Smooth muscle cell (in vitro differentiated cells): Measurements from ENCODE around the gene WDR82. TPM values are rescaled to one million over a fixed set of nuclear protein-coding genes. Genes with fewer than 3 reads are reported as not detected.

ENCODE experiments used
- DNase-seq: peaks from one replicate; lab custom pipeline; 2025; ENCODE audit not compliant: unreplicated experiment; lab: John Stamatoyannopoulos, UW
- H2AFZ ChIP-seq: fragments of 200-600 bp; sonication (generic); 2 replicates; pipeline ENCODE4 v1.6.0; 2016; ENCODE audit warnings: antibody characterized with exemption, low read depth, mild to moderate bottlenecking
- H3F3A ChIP-seq: fragments of 200-600 bp; sonication (generic); 2 replicates; pipeline ENCODE4 v1.6.0; 2017; ENCODE audit warnings: antibody characterized with exemption, low read depth
- H3K27ac ChIP-seq: fragments of 200-600 bp; sonication (generic); 2 replicates; pipeline ENCODE4 v1.5.1; 2016; ENCODE audit warnings: low read depth, mild to moderate bottlenecking
- H3K27me3 ChIP-seq: fragments of 200-600 bp; sonication (generic); 2 replicates; pipeline ENCODE4 v1.6.1; 2016; ENCODE audit warnings: low read depth, mild to moderate bottlenecking
- H3K36me3 ChIP-seq: fragments of 200-600 bp; sonication (generic); 2 replicates; pipeline ENCODE4 v1.5.1; 2016; ENCODE audit warnings: low read depth
- H3K4me1 ChIP-seq: fragments of 200-600 bp; sonication (generic); 2 replicates; pipeline ENCODE4 v1.5.1; 2016; ENCODE audit warnings: low read depth
- H3K4me2 ChIP-seq: fragments of 200-600 bp; sonication (generic); 2 replicates; pipeline ENCODE4 v1.6.0; 2016; ENCODE audit warnings: mild to moderate bottlenecking
- H3K4me3 ChIP-seq: fragments of 200-600 bp; sonication (generic); 2 replicates; pipeline ENCODE4 v1.5.1; 2016; ENCODE audit warnings: mild to moderate bottlenecking
- H3K79me2 ChIP-seq: fragments of 200-600 bp; sonication (generic); 2 replicates; pipeline ENCODE4 v1.6.0; 2016; ENCODE audit warnings: low read depth, mild to moderate bottlenecking
- H3K9ac ChIP-seq: fragments of 200-600 bp; sonication (generic); 2 replicates; pipeline ENCODE4 v1.6.0; 2016; ENCODE audit warnings: low read depth
- H3K9me3 ChIP-seq: fragments of 200-600 bp; sonication (generic); replicated peaks from 2 replicates; pipeline ENCODE4 v1.5.1; 2016; ENCODE audit warnings: low read depth
- H4K20me1 ChIP-seq: fragments of 200-600 bp; sonication (generic); 2 replicates; pipeline ENCODE4 v1.6.0; 2016; ENCODE audit warnings: low read depth
- CTCF ChIP-seq: fragments of 200-600 bp; sonication (generic); IDR thresholded peaks from 2 replicates; pipeline ENCODE4 v1.5.1; 2017; ENCODE audit warnings: borderline replicate concordance, mild to moderate bottlenecking, antibody characterized with exemption; ENCODE audit not compliant: insufficient read depth, poor library complexity, severe bottlenecking
- WGBS: methylation state at CpG from one replicate; pipeline ENCODE4 v1.1.7; 2016; ENCODE audit warnings: low lambda C conversion rate; 5-methylcytosine and 5-hydroxymethylcytosine counted together
- polyA plus RNA-seq: library from polyadenylated mRNA; unstranded; fragments of >200 nt; fragmentation: Nextera tagmentation; extraction: Ambion mirVana; gene quantifications from 2 replicates; pipeline ENCODE4 v1.2.1, GENCODE V29; 2016
- total RNA-seq: library from RNA; depleted of rRNA; stranded (reverse); fragments of >200 nt; gene quantifications from 2 replicates; pipeline ENCODE4 v1.2.3, GENCODE V29; 2014

The WDR82 gene
- total and polyA plus RNA-seq, 2 experiments from 2014 or later, result 26.1 to 48.3 TPM

GRCh38 chr3:52325686-52326085 lies 47.2 kb upstream of the WDR82 start:
- Histone ChIP-seq H3K79me2 (no peaks in the 10 kb centered on the region), H4K20me1 (no peaks in the 10 kb centered on the region), H3K9ac (no peak overlapping the region), H3K4me3 (no peak overlapping the region), H3K4me1 (no peaks in the 10 kb centered on the region), H3F3A (no peaks in the 10 kb centered on the region), H3K4me2 (no peak overlapping the region), H2AFZ (no peak overlapping the region), H3K9me3 (no peaks in the 10 kb centered on the region), H3K36me3 (no peaks in the 10 kb centered on the region), H3K27me3 (no peaks in the 10 kb centered on the region), H3K27ac (no peak overlapping the region)
- DNase-seq, result no peak
- TF ChIP-seq CTCF, result no peak

GRCh38 chr3:52324676-52325075 lies 46.2 kb upstream of the WDR82 start:
- Histone ChIP-seq H3K27me3 (no peaks in the 10 kb centered on the region), H3K9ac (no peak overlapping the region), H2AFZ (no peak overlapping the region), H3K9me3 (no peaks in the 10 kb centered on the region), H3K4me3 (no peak overlapping the region), H3F3A (no peaks in the 10 kb centered on the region), H4K20me1 (no peaks in the 10 kb centered on the region), H3K4me1 (no peaks in the 10 kb centered on the region), H3K4me2 (no peak overlapping the region), H3K36me3 (no peaks in the 10 kb centered on the region), H3K27ac (no peak overlapping the region), H3K79me2 (no peaks in the 10 kb centered on the region)
- no peak for DNase-seq
- no peak for TF ChIP-seq CTCF
- WGBS, result 95% methylated on average over 9 of the region's 9 CpGs

GRCh38 chr3:52323526-52324295 lies 45.3 kb upstream of the WDR82 start:
- Histone ChIP-seq H3K27ac (no peak overlapping the region), H4K20me1 (no peaks in the 10 kb centered on the region), H3K4me1 (no peaks in the 10 kb centered on the region), H2AFZ (no peak overlapping the region), H3K4me3 (no peak overlapping the region), H3K9me3 (no peaks in the 10 kb centered on the region), H3K36me3 (no peaks in the 10 kb centered on the region), H3K27me3 (no peaks in the 10 kb centered on the region), H3K9ac (no peak overlapping the region), H3K79me2 (no peaks in the 10 kb centered on the region), H3F3A (no peaks in the 10 kb centered on the region), H3K4me2 (no peak overlapping the region)
- no peak for TF ChIP-seq CTCF
- 89% methylated on average over 11 of the region's 11 CpGs for WGBS
- no peak for DNase-seq

GRCh38 chr3:52322466-52322865 lies 44.0 kb upstream of the WDR82 start:
- Histone ChIP-seq H3K4me2 (no peak overlapping the region), H4K20me1 (no peaks in the 10 kb centered on the region), H3K79me2 (no peaks in the 10 kb centered on the region), H3K4me1 (peaks cover under 1% of the 10 kb centered on the region), H3K27me3 (no peaks in the 10 kb centered on the region), H3K36me3 (no peaks in the 10 kb centered on the region), H3K9me3 (no peaks in the 10 kb centered on the region), H3F3A (no peaks in the 10 kb centered on the region), H3K4me3 (no peak overlapping the region), H3K27ac (no peak overlapping the region), H2AFZ (no peak overlapping the region), H3K9ac (no peak overlapping the region)
- 94% methylated on average over 7 of the region's 7 CpGs for WGBS
- DNase-seq, result no peak
- no peak for TF ChIP-seq CTCF
